SK-N-SH (cell line): ENCODE data around the gene IL10RA. TPM values are rescaled to one million over a fixed set of nuclear protein-coding genes. Genes with fewer than 3 reads are reported as not detected.

Experiments used
- CTCF ChIA-PET: fragments of 300-600, 350-600 bp; formaldehyde crosslinking; extraction: SDS; loops from one replicate; lab custom pipeline; 2021; lab: Yijun Ruan, JAX
- POLR2A ChIA-PET: fragments of 350-600 bp; sonication (Branson Sonifier 250); formaldehyde crosslinking; extraction: SDS; loops from one replicate; lab custom pipeline; 2020; ENCODE audit warnings: antibody characterized with exemption, inconsistent platforms; lab: Yijun Ruan, JAX
- DNase-seq: peaks from one replicate; pipeline ENCODE4 v3.0.0; 2012
- H2AFZ ChIP-seq: fragments of 200-600 bp; sonication (generic); 2 replicates; pipeline ENCODE4 v1.8.1; 2016; ENCODE audit warnings: antibody characterized with exemption, mild to moderate bottlenecking, low read depth
- H3F3A ChIP-seq: fragments of 200-600 bp; sonication (generic); replicated peaks from 2 replicates; pipeline ENCODE3; 2016; ENCODE audit warnings: antibody characterized with exemption, mild to moderate bottlenecking; ENCODE audit not compliant: insufficient read depth
- H3K27ac ChIP-seq, 2 experiments: fragments of 200-500 bp in 1 of 2; fragments of 200-600 bp in 1 of 2; sonication (Bioruptor generic) in 1 of 2; sonication (generic), shearing (Covaris generic) in 1 of 2; 2 replicates each; pipeline versions ENCODE4 v1.5.1 to v1.6.1; 2014 to 2016; ENCODE audit warnings: low read depth in 2 of 2, inconsistent platforms in 1 of 2, low read length in 1 of 2, mild to moderate bottlenecking in 1 of 2, mixed read lengths in 1 of 2
- H3K27me3 ChIP-seq: fragments of 200-600 bp; sonication (generic), shearing (Covaris generic); 2 replicates; pipeline ENCODE4 v1.6.1; 2016; ENCODE audit warnings: mixed run types; ENCODE audit not compliant: insufficient read depth
- H3K36me3 ChIP-seq, 2 experiments: fragments of 200-500 bp in 1 of 2; fragments of 200-600 bp in 1 of 2; sonication (Bioruptor generic) in 1 of 2; sonication (generic) in 1 of 2; replicated peaks in 1 of 2; 2 replicates each; pipeline versions ENCODE3 to v1.5.1; 2014 to 2016; ENCODE audit warnings: low read length in 1 of 2, mild to moderate bottlenecking in 1 of 2; ENCODE audit not compliant: insufficient read depth in 2 of 2, control insufficient read depth in 1 of 2
- H3K4me1 ChIP-seq, 2 experiments: fragments of 200-500 bp in 1 of 2; fragments of 200-600 bp in 1 of 2; sonication (Bioruptor generic) in 1 of 2; sonication (generic), shearing (Covaris generic) in 1 of 2; 2 replicates each; pipeline versions ENCODE4 v1.5.1 to v1.6.1; 2014 to 2016; ENCODE audit warnings: low read depth in 1 of 2, low read length in 1 of 2, mixed run types in 1 of 2; ENCODE audit not compliant: insufficient read depth in 2 of 2, control insufficient read depth in 1 of 2
- H3K4me2 ChIP-seq: fragments of 200-600 bp; sonication (generic), shearing (Covaris generic); 2 replicates; pipeline ENCODE4 v1.6.1; 2017; ENCODE audit warnings: mixed run types
- H3K4me3 ChIP-seq, 2 experiments: fragments of 200-500 bp in 1 of 2; fragments of 200-600 bp in 1 of 2; sonication (Bioruptor generic) in 1 of 2; sonication (generic), shearing (Covaris generic) in 1 of 2; 2 replicates each; pipeline versions ENCODE4 v1.5.1 to v1.8.1; 2014 to 2016; ENCODE audit warnings: low read depth in 2 of 2, inconsistent platforms in 1 of 2, low read length in 1 of 2, mild to moderate bottlenecking in 1 of 2, mixed read lengths in 1 of 2, moderate library complexity in 1 of 2
- H3K79me2 ChIP-seq: fragments of 200-600 bp; sonication (generic); 2 replicates; pipeline ENCODE4 v1.8.1; 2017; ENCODE audit warnings: mild to moderate bottlenecking; ENCODE audit not compliant: insufficient read depth
- H3K9ac ChIP-seq: fragments of 200-600 bp; sonication (generic); 2 replicates; pipeline ENCODE4 v1.6.1; 2017; ENCODE audit warnings: mixed run types
- H3K9me2 ChIP-seq: fragments of 200-600 bp; sonication (generic); 2 replicates; pipeline ENCODE4 v1.6.1; 2017; ENCODE audit warnings: mixed run types
- H3K9me3 ChIP-seq: fragments of 200-600 bp; sonication (generic); 2 replicates; pipeline ENCODE4 v1.6.1; 2017; ENCODE audit warnings: mixed run types, mild to moderate bottlenecking, moderate library complexity
- H4K20me1 ChIP-seq: fragments of 200-600 bp; sonication (generic); 2 replicates; pipeline ENCODE4 v1.6.1; 2017; ENCODE audit warnings: mild to moderate bottlenecking, mixed run types; ENCODE audit not compliant: insufficient read depth
- FOXM1 ChIP-seq: IDR thresholded peaks from 2 replicates; pipeline ENCODE4 v1.4.0; 2012; ENCODE audit warnings: low read depth, mild to moderate bottlenecking
- IRF3 ChIP-seq: fragments of 150-350 bp; IDR thresholded peaks from 2 replicates; pipeline ENCODE4 v1.6.1; 2016; ENCODE audit warnings: mild to moderate bottlenecking, low read depth, low read length
- MAX ChIP-seq: IDR thresholded peaks from 2 replicates; pipeline ENCODE4 v1.4.0; 2012; ENCODE audit warnings: low read depth
- MXI1 ChIP-seq: IDR thresholded peaks from 2 replicates; pipeline ENCODE4 v1.6.1; 2012; ENCODE audit warnings: mild to moderate bottlenecking, low read depth, low read length, improper control_type of control experiment
- NRF1 ChIP-seq: IDR thresholded peaks from 2 replicates; pipeline ENCODE4 v1.6.1; 2012; ENCODE audit warnings: low read depth, mild to moderate bottlenecking, low read length
- RFX5 ChIP-seq: IDR thresholded peaks from 2 replicates; pipeline ENCODE4 v1.6.1; 2012; ENCODE audit warnings: mild to moderate bottlenecking, improper control_type of control experiment, low read length
- RXRA ChIP-seq: IDR thresholded peaks from 2 replicates; pipeline ENCODE4 v1.4.0; 2012; ENCODE audit warnings: low read depth, mild to moderate bottlenecking, borderline replicate concordance
- WGBS: methylation state at CpG from one replicate; pipeline ENCODE4 v1.1.6; 2017; ENCODE audit warnings: low lambda C conversion rate; 5-methylcytosine and 5-hydroxymethylcytosine counted together
- polyA plus RNA-seq, 3 experiments: library from polyadenylated mRNA; depleted of rRNA; stranded (reverse); fragments of >200 nt; gene quantifications; 2 replicates each; pipeline ENCODE4 v1.2.3, GENCODE V29; 2012
- TF ChIP-seq, protein P1 (sequence below): IDR thresholded peaks from 2 replicates; pipeline ENCODE4 v1.4.0; 2012; ENCODE audit warnings: low read depth, borderline replicate concordance

IL10RA gene
- polyA plus RNA-seq, 1 of the 3 experiments (the other 2 are of a cell fraction) = not detected

GRCh38 chr11:117950993-117951961 lies 34.9 kb upstream of the IL10RA start:
- no peak overlapping the region for H3K4me3 ChIP-seq
- CTCF ChIA-PET = interaction anchor here (0.5 to 15.1 kb wide), 10 partner anchors 22 to 620 kb away, joined by 3 to 481 read pairs (median 4); partner anchors contain the start of gene FXYD2
- no peak overlapping the region for H3K4me2 ChIP-seq
- H3K27me3 ChIP-seq = no peaks in the 10 kb centered on the region; the same call in 1 of the 2 replicates
- no peaks in the 10 kb centered on the region for H3K79me2 ChIP-seq
- no peaks in the 10 kb centered on the region for H3K36me3 ChIP-seq
- H4K20me1 ChIP-seq = no peaks in the 10 kb centered on the region
- H3K9me2 ChIP-seq = no peaks in the 10 kb centered on the region
- POLR2A ChIA-PET = interaction anchor here (0.6 kb wide), 1 partner anchor 735 kb away, joined by 5 read pairs; no protein-coding TSS in a partner anchor
- H2AFZ ChIP-seq = no peak overlapping the region
- H3K27ac ChIP-seq = no peak overlapping the region
- no peaks in the 10 kb centered on the region for H3K9me3 ChIP-seq
- no peaks in the 10 kb centered on the region for H3F3A ChIP-seq
- TF ChIP-seq MAX = no peak
- TF ChIP-seq, protein P1, sequence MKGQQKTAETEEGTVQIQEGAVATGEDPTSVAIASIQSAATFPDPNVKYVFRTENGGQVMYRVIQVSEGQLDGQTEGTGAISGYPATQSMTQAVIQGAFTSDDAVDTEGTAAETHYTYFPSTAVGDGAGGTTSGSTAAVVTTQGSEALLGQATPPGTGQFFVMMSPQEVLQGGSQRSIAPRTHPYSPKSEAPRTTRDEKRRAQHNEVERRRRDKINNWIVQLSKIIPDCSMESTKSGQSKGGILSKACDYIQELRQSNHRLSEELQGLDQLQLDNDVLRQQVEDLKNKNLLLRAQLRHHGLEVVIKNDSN = no peak
- 53% methylated on average over 13 of the region's 15 CpGs for WGBS
- DNase-seq = no peak
- no peak overlapping the region for H3K9ac ChIP-seq
- peaks cover 0 to 2% of the 10 kb centered on the region in 2 experiments; a peak in 1 of 4 replicates for H3K4me1 ChIP-seq

DNA sequence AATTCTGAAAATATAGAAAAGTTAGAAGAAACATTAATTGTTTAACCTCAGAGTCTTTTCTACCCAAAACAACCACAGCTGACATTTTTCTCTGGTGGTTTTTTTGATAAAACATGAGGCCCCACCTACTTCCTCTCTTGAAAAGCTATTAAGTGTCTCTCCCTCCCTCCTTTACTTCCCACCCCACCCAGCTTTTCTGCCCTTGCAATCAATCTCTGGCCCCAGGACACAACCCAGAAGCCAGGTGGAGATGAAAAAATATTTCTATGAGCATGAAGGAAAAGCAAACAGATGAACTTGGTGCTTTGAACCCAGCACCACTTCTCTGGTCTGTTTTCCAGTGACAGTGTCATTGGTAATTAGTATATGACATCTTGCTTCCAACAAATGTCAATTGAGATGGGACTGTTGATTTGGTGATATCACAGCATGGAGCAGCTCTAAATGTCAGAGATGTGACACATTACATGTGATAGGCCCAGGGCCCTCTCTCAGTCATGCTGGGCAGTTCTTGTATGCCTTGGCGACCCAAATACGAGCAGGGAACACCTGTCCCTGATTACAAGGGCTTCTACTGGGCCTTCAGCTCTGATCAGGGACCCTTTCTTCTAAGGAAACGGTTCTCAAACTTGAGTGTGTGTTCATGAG lies 33.0 kb upstream of the IL10RA start:
- H2AFZ ChIP-seq = no peak overlapping the region
- H4K20me1 ChIP-seq = no peaks in the 10 kb centered on the region
- no peak overlapping the region for H3K4me2 ChIP-seq
- no peak overlapping the region for H3K27ac ChIP-seq
- POLR2A ChIA-PET = no interaction called here
- TF ChIP-seq IRF3 = no peak
- TF ChIP-seq RFX5 = no peak
- TF ChIP-seq NRF1 = no peak
- no peak for TF ChIP-seq RXRA
- no peak for TF ChIP-seq MXI1
- no peak for TF ChIP-seq FOXM1
- TF ChIP-seq, protein P1 = no peak
- H3K9ac ChIP-seq = no peak overlapping the region
- peaks cover 0 to 2% of the 10 kb centered on the region in 2 experiments; a peak in 1 of 4 replicates for H3K4me1 ChIP-seq
- CTCF ChIA-PET = interaction anchor here (1.1 to 15.1 kb wide), 9 partner anchors 7 to 526 kb away, joined by 3 to 481 read pairs (median 3); partner anchors contain the start of gene FXYD2
- 10% methylated on average over 1 of the region's 3 CpGs for WGBS
- H3K27me3 ChIP-seq = no peaks in the 10 kb centered on the region; the same call in 1 of the 2 replicates
- H3K36me3 ChIP-seq = no peaks in the 10 kb centered on the region
- no peak for DNase-seq
- H3K9me3 ChIP-seq = no peaks in the 10 kb centered on the region
- H3F3A ChIP-seq = no peaks in the 10 kb centered on the region
- H3K9me2 ChIP-seq = no peaks in the 10 kb centered on the region
- no peaks in the 10 kb centered on the region for H3K79me2 ChIP-seq
- no peak overlapping the region for H3K4me3 ChIP-seq
